Forelimb muscle (tissue), 1 donor: ENCODE results near the gene TIMP2. TPM values are rescaled to one million over a fixed set of nuclear protein-coding genes. Genes with fewer than 3 reads are reported as not detected.

Source experiments
- DNase-seq: peaks from one replicate; pipeline ENCODE4 v3.0.0-alpha.2; 2013; ENCODE audit warnings: low read depth
- polyA plus RNA-seq: library from polyadenylated mRNA; unstranded; fragments of 120-200 nt; gene quantifications from one replicate; pipeline ENCODE4 v1.2.1, GENCODE V29; 2013; ENCODE audit not compliant: insufficient read length

Gene TIMP2
- polyA plus RNA-seq, 1 donor: 164 TPM

DNA sequence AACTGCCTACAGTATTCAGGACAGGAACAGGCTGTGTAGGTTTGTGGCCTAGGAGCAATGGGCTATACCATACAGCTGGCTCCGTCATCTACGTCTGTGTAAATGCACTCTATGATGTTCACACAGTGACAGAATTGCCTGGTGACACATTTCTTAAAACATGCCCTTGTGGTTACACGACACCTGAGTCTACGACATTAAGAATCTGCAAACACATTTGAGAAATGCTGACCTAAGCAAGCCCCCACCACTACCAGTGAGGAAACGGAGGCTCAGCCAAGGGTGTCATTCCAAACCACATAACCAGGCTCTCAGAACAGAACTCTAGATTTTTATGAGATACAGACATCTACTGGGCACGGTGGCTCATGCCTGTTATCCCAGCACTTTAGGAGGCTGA, 108.1 kb downstream of the TIMP2 start:
- DNase-seq: no peak

DNA sequence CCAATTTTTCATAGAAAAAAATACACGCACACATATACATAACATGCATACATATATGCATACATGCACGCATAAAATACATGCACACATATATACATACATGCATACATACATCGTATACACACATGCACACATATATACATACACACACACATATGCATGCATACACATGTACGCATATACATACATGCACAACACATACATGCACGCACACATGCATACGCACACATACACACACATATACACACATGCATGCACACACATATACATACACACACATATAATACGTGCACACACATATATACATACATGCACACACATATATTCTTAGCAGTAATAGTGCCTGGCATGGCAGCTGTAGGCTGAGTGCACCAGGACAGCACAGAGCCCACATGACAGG, 109.5 kb downstream of the TIMP2 start:
- no peak for DNase-seq

DNA sequence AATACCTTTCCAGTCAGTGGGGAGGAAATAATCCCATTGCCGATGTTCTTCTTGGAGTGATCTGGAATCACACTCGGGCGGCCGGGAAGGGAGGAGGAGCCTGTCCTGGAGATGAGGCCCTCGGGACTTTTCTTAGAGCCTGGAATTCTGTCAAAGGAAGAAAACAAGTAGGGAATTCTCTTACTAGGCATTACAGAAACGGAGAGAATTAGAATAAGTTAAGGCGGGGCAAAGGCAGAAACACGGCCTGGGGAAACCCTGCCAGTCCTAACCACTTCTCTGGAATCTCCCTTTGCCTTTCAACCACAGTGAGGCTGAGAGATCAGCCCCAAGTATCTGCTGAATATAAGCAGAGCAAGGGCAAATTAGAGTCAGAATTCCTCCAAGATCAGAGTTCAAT, 112.3 kb downstream of the TIMP2 start:
- no peak for DNase-seq

DNA sequence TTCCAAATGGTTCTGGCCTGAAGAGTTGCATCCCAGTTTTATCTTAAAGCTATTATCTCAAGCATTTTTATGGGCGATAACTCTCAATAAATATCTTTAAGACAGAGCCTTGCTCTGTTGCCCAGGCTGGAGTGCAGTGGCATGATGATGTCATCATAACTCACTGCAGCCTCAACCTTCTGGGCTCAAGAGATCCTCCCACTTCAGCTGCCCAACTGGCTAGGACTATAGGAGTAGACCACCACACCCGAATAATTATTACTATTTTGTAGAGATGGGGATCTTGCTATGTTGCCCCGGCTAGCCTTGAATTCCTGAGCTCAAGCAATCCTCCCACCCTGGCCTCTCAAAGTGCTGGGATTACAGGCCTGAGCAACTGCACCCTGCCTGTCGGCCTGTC, 117.0 kb downstream of the TIMP2 start:
- DNase-seq: no peak

DNA sequence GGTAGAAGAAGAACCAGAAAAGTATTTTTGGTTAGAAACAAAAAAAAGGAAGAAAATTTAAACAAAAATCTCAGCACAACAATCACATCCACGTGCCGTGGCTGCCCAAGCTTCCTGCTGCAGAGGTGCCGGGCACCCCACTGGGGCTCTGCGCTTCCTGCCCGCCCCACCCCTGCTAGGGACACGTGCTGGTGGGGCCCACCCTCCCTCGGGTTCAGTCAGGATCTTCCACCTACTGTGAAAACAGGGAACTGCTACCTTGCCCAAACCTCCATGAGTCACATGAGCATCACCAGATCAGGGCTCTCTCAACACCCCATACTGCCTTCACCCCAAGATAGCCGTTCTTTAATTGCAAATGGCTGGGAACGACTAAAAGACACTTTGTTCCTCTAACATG, 118.7 kb downstream of the TIMP2 start:
- DNase-seq: no peak

DNA sequence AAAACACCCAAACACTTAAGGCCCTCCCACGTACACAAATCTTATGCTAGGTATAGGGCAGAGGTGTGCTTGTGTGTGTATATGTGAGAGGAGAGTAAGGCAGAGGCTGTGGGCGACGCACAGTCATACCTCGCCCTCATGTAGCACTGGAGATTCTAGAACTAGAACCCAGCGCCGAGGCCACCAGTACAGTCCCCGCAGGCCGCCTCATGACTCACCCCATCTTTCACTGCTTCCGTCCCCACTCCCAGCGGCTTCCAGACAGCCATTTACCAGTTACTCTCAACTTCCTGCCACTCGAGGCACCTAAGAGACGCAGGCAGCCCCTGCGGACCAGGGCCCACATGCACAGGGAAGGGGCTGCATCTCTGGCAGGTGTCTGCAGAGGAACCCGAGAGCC, 119.9 kb downstream of the TIMP2 start:
- DNase-seq: no peak

DNA sequence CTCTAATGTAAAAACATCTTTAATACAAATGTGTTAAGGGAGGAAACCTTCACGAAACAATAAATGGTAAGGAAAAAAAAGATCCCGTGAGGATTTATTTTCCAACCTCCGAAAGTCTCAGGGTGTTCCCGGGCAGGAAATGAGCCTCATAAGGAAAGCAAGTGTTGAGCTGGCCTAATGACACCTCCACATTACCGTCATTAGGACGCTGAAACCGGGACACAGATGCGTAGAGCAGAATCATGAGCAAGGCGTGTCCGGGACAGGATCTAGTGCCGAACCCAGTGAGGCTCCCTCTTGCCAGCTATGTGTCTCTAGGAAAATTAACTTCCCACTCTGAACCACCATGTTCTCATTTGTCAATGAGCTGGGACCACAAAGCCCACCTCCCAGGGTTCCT, 120.4 kb downstream of the TIMP2 start:
- DNase-seq: no peak

DNA sequence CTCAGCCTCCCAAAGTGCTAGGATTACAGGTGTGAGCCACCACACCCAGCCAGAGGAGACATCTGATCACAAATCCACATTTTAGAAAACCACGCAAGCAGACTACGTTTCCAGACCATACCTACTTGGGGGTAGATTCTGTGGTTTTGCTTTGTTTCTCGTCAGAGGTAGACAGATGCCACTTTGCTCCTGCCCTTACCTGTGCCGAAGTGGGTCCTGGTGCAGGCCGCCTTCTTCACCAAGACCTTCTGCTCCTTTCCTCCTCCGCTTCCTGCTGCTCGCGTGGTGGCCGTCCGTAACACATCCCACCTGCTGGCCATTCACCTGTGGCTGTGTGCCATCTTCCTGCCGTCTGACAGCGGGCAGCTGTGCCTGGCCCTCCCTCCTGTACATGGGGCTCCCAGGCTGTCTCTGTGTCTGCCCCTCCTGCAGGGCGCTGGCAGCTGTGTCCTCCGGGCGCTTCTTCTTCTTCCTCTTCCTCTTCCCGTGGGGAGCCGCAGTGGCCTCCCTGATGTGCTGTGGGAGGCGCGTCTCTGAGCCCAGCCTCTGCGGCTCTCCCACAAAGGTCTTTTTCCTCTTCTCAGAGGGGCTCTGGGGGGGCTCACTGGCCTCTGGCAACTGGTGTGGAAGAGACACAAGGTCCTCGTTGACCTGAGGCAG, 121.9 kb downstream of the TIMP2 start:
- no peak for DNase-seq

Other genes with a start within 250 kb of the TIMP2 start
- 22.5 TPM for gene CYTH1, start 143.1 kb downstream of the TIMP2 start, polyA plus RNA-seq
- gene USP36, start 84.6 kb downstream of the TIMP2 start, polyA plus RNA-seq: 26.1 TPM
- gene CEP295NL, start 22.2 kb downstream of the TIMP2 start, polyA plus RNA-seq: 0.42 TPM
- gene LGALS3BP, start 54.5 kb upstream of the TIMP2 start, polyA plus RNA-seq: 45.4 TPM
- gene CANT1, start 84.4 kb upstream of the TIMP2 start, polyA plus RNA-seq: 25.6 TPM
- gene C1QTNF1, start 98.8 kb upstream of the TIMP2 start, polyA plus RNA-seq: 3.8 TPM
- 17.9 TPM for gene ENGASE, start 149.4 kb upstream of the TIMP2 start, polyA plus RNA-seq